OCI-M1 (cell line): ENCODE results near the gene TBC1D22A.
"Not testable (repeated sequence)": the region's sequence is repeated elsewhere in the genome, so short reads cannot be mapped to it uniquely, and the experiment has no call there.

Experiments used
- DNase-seq: peaks from one replicate; lab custom pipeline; 2025; lab: John Stamatoyannopoulos, UW

The TBC1D22A gene

DNA sequence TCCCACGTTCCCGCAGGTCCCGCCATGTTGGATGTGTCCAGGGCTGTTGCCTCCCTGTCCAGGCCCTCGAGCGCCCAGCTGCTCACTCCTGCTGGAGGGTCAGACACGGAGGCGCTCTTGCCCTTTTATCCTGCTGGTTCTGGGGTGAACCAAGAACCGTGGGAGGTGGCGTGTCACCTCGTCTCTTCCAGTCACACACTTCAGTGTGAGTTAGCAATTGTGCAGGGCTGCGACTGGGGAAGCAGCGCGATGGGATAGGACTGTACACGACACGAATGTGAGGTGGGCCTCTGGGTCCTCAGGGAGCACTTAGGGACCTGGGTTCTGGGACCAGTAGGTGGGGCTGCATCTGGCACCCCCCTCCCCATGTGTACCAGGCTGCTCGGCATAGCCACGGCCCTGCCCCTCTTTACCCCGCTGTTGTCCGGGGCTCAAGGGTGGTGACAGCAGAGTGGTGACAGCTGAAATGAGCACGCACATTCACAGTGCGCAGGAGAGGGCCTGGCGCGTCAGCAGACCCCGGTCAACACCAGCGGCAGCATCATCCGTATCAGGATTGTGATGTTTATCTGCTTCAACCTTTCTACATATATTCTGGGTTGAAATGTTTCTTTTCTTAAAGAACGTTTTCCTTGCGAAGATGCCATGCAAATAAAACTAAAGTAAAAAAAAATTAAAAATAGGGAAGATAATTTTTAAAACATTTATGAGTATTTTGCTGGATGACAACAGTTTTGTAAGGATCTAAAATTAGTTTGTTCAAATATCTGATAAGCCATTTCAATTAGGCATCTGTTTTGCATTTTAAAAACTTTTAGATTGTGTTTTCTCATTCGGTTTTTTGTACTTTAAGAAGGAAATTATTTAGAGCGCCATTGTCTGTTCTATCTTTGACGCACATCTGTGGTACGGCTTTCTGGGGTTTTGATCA is 210.7 kb downstream of the TBC1D22A start:
- no peak for DNase-seq

GRCh38 chr22:46974077-46974476 is 211.6 kb downstream of the TBC1D22A start:
- DNase-seq: no peak

DNA sequence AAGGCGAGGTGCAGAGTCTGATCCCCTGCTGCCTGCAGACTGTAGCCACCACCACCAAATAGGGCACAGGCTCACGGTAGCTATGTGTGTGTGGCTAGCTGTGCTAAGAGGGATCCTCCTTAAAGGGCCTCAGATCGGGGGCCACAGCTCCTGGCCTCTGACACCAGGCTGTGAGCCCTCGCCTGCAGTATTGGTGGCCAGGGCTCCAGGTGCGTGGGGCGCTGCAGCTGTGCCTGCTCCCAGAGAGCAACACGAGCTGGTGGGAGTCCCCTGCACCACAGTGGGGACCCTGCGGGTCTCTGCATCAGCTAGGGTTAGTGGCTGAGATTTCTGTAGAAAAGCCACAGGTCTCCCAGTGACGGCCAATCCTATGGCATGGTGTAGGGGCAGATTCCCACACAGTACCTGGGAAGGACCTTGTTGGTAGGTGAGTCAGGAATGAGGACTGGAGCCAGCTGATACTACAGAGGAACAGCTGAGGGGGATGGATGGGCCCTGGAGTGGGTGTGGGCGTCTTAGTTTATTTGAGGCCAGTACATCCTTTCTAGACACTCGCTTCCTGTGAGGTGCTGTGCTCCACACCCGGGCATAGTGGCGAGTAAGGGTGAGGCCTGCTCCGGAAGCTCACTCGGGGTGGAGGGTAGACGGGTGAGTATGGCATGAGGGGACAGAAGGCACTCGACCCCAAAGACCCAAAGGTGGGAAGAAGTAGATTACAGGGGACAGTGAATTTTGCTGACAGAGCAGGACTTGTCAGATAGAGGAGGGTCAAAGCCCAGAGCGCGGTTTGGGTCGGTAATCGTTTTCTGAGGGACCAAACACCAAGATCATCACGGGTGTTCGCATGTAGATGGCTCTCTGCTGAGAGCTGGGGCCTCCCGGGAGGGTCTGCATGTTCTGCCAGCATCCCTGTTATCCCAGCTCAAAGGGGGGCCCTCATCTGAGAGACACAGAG is 212.5 kb downstream of the TBC1D22A start:
- no peak for DNase-seq

DNA sequence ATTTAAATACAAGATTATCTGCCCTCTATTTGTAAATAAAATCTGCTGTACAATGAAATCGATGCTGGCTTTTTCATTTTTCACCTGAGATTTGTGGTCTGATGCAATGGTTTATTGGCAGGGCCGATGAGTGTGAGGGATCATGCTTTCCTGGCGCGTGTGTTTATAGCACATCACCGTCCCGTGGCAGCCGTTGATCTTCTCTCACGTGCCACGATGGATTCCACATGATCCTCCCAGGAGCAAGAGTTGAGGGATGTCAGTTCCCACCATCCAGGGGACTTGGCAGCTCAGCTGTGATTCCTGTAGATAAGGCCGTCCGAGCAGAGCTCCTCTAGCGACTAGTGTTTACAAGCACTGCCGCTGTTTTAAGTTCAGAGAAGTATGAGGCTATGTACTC is 213.7 kb downstream of the TBC1D22A start:
- no peak for DNase-seq

DNA sequence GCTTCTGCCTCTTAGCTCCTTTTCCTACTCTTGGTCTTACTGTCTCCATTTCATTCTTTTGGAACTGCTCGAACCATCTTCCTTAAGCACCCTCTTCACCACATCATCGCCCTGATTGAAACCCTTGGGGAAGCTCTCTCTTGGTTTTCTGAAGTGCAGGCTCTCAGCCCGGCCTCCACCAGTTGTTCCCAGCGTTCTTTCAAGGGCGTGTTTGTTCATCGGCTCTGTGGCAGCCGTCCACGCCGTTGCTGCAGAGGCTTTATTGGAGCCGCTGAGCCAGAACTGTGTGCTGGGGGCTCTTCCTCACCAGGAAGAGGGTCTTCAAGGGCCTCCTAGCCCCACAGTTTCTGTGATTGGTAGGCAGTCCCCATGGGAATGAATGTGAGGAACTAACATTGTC is 214.1 kb downstream of the TBC1D22A start:
- no peak for DNase-seq

DNA sequence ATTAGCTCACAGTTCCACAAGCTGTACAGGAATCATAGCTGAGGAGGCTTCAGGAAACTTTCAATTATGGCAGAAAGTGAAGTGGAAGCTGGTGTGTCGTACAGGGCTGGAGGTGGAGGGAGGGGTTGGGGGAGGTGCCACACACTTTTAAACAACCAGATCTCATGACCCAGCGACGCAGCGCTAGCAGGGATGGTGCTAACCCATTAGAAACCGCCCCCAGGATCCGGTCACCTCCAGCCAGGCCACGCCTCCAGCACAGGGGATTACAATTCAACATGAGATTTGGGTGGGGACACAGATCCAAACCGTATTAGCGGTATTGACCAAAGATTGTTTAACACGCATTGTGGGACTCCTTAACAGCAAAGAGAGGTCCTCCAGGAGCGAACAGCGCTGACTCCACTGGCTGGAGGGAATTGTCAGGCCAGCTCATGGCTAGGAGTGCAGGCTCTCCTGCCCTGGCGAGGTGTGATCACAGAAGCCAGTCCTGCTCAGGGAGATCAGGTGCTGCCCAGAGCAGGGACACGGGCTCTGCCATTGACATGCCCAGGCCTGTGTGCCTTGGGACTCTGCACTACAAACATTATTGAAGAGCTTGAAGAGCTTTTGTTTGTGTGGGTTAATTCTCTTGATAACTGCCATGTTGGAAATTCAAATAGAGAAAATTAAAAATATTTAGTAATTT is 215.3 kb downstream of the TBC1D22A start:
- no peak for DNase-seq

DNA sequence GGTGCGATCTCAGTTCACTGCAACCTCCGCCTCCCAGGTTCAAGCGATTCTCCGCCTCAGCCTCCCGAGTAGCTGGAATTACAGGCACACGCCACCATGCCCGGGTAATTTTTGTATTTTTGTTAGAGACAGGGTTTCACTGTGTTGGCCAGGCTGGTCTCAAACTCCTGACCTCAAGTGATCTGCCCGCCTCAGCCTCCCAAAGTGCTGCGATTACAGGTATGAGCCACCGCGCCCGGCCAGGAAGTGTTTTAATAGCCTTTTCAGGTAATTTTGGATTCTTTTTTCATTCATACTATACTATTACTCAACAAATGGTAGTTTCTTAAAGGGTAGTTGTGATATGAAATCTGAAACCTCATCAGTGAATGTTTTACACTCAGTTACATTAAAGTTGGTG is 216.2 kb downstream of the TBC1D22A start:
- DNase-seq: not testable (repeated sequence)

- DNase-seq: no peak
Measured at GRCh38 chr22:46979506-46979905, 217.1 kb downstream of the TBC1D22A start.

GRCh38 chr22:46980392-46980791 is 217.9 kb downstream of the TBC1D22A start:
- no peak for DNase-seq

- DNase-seq: no peak
Measured at GRCh38 chr22:46982635-46983034, 220.2 kb downstream of the TBC1D22A start.

DNA sequence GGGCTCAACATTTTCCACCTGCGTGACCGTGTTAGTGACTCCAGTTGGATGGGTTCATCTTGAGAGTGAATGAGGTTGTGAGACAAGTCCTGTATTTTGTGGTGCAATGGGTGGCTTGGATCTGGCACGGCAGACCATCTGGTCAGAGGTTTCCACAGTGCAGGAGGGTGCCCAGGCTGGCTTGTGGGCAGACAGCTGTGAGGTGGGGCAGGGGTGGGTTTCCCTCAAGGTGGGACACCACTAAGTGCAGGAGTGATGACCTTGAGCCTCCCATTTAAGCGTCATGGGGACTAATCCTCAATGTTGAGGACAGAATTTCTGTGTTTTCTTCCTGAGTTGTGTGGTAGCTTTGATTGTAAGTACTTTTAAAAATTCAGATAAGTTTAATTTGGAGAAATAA is 220.6 kb downstream of the TBC1D22A start:
- DNase-seq: no peak

- DNase-seq: no peak
Measured at GRCh38 chr22:46984751-46985506, 222.5 kb downstream of the TBC1D22A start.

DNA sequence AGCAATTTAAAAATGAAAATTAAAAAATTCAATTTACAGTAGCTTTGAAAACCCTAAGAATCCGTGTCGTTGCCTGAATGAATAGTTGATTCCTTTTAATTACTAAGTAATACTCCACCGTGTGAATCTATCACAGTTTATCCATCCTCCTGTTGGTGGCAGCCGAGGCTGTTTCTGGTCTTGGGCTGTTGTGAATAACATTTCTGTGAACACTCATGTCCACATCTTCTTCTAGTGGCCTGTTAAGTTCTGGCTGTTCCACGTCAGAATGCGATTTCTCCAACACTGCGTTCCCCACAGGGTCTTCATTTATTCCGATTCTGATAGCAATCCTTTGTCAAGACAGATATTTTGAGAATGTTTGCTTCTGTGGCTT is 223.0 kb downstream of the TBC1D22A start:
- DNase-seq: no peak

- no peak for DNase-seq
Measured at GRCh38 chr22:46986788-46987187, 224.3 kb downstream of the TBC1D22A start.

DNA sequence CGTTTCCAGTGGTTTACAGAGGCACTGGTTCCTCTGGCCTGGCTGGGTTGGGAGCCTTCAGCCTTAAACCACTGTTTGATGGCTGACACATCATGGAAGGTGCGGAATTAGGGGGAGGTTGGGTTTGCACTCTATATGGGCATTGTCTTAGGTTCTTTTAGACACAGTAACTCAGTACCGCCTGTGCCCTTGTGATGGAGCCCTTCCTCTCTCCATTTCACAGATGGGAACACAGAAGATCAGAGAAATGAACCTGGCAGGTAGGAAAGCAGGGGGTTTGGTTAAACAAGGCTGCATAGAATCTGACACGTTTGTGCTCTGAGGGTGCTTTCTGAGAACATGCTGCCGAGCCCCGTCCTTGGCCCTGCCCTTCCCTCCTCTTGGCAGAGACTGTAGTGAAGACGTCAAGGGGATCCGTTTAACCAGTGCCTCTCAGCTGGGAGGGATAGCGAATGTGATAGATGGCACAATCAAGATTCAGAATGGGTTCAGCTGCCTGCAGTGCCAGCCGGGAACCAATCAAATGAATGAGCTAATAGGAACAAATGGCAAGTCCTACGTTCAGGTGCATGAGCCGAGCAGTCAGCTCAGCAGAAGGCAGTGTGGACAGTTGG is 228.6 kb downstream of the TBC1D22A start:
- DNase-seq: no peak

- DNase-seq: no peak
Measured at GRCh38 chr22:46991666-46992065, 229.2 kb downstream of the TBC1D22A start.

GRCh38 chr22:46992121-46992731 is 229.8 kb downstream of the TBC1D22A start:
- no peak for DNase-seq

GRCh38 chr22:46993633-46994032 is 231.2 kb downstream of the TBC1D22A start:
- no peak for DNase-seq

DNA sequence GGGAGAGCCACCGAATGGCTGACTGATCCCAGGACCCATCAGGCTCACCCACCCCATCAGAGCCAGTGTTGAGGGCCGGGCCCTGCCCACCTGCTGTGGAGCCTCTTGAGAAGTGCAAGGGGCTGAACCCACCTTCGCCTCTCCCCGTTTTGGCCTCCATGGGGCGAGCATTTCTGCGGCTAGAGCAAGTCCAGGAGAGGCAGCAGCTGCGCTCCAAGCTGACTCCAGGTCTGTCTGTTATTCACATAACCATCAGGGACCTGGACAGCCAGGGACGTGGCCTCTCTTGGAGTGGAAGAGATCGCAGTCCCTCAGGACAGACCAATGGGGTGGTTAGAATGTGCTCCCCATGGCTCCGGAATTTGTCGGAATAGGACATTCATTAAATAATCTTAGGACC is 231.8 kb downstream of the TBC1D22A start:
- DNase-seq: no peak

GRCh38 chr22:46994983-46995382 is 232.5 kb downstream of the TBC1D22A start:
- DNase-seq: no peak
